NOMO-1 treated with dmso at 0.1 percent for 144 hours (cell line): Measurements from ENCODE around the gene STXBP3.
"Not testable (repeated sequence)": the region's sequence is repeated elsewhere in the genome, so short reads cannot be mapped to it uniquely, and the experiment has no call there.

Source experiments
- DNase-seq: peaks from one replicate; lab custom pipeline; 2025; ENCODE audit not compliant: unreplicated experiment; lab: John Stamatoyannopoulos, UW

STXBP3 gene

DNA sequence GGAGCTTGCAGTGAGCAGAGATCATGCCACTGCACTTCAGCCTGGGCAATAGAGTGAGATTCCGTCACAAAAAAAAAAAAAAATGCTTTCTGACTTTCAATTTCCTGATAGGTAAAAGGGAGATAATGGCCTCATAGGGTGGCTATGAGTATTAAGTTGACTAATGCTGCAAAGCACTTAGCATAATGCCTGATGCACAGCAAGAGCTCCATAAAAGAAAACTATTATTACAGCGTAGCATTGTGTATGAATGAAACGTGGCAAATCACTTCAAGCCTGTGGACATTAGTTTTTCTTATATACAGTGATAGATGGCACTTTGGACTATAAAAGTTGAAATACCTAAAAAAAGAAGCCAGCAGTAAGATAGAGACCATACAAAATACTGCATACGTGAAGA is 17.0 kb upstream of the STXBP3 start:
- DNase-seq = no peak

DNA sequence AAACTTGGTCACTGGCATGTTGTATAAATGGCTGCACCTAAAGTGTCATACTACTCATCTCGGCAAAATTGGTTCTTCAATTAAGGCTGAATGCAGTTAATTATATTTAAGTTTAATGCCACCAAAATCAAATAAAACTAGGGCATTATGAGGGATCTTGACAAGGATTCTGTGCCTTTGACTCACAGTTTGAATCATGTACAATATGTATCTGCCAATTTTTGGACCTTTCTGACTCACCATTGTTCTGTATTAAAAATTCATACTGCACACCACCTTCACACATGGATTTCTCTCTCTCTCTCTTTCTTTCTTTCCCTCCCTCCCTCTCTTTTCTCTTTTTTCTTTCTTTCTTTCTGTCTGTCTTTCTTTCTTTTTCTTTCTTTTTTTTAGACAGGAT is 14.1 kb upstream of the STXBP3 start:
- no peak for DNase-seq

DNA sequence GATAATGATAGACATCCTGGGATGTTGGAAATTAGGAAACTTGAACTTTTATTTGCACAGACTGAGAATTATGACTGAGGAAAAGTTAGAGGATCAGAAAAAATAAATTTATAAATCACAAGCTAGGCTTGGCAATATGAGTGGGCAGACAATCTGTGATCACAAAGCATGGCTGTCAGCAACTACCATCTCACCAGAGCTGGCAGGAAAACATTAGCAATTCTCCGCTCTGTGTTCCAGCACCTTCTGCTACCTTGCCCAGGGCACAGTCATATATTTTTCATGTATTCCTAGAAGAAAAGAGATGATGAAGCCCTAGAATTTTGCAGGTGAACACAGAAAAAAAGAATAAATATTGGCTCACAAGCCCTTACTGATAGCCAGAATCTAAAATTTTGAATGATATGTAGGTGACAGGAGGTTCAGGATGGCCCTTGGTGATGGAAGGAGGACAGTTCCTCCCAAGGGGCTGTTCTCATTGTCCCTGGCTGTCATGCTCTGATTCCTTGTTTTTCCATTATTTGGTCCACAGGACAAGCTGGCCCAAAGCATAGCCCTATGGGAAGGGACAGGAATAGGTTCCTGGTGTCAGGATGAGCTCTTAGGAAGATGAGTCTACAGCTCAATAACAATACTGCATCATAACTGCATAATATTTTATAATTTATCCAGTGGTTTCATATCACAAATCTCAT is 12.2 kb upstream of the STXBP3 start:
- DNase-seq = no peak

DNA sequence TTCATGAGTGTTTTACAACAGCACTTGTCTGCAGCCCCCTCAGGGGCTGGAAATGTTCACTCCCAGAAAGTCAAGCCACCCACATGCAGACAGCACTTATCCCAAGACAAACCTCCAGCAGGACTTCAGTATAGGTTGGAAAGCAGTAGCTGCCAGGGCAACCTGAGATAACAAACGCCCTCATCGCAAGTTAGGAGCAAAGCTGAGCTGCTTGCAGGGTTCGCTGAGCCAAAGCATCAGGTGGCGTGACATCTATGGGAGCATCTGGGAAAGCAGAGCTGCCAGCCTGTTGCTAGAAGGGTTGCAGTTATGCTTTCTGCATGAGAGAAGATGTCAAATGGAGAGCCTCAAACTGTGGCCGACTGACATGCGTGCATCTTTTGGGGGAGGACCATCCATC is 4.2 kb upstream of the STXBP3 start:
- DNase-seq = no peak

DNA sequence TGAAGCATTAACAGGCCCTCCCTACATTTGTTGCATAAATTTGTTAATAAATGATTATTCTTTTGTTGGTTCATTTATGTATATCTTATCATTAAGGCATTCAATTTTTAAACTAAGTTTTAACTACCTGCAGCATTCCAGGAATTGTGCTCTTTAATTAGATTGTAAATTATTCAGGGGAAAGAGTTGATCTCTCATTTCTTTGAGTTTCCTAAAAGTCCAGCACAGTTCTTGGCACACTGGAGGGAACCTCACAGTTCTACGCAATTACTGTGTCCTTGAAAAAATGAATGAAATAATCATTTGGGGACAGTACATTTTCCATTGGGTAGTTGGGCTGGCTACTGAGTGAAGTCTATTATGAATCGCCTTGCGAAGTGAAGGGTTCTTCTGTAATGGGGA is 493 bp upstream of the STXBP3 start:
- no peak for DNase-seq

DNA sequence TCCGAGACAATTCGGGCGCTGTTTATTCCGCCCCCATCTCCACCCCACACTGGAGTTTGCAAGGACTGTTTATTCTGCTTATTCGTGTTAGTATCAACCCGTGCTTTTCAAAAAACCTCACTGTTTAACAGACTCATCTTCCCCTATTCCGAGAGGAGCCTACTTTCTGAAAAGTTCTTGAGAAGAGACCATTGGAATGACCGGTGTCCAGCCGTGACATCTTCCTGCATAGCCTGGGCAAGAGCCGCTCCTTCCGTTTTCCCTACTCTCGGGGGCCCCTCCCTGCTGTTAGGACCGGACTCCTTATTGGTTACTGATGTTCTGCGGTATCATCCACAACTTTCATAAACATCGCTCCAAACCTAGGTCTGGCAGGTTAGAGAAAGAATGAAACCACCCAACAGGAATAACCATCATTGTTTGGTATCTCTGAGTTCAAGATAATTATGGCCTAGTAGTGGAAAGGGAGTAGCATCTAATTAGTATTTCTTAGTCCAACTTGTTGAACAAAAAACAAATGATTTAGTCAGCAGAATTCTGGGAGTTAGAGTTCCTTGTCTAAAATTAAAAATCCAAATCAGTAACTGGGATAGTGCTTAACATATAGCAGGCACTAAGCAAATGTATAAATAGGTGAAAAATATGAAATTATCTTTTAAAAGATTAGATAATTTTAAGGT is 837 bp downstream of the STXBP3 start:
- DNase-seq = peak; percentile 72

DNA sequence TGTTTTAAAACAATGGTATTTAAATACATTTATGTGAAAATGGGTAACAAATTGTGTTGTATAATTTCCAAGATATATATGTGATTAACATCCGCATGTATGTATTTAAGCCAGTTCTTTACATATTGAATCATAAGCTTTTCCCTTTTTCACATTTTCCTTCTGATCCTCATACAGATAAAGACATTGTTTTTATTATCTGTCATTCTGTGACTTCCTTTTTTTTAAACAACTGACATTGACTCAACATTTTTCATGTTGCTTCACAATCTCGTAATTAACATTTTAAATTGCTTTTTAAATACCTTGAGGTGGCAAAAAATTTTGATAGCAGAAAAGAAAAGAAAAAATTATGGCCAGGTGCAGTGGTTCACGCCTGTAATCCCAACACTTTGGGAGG is 1.4 kb downstream of the STXBP3 start:
- DNase-seq = peak; percentile 10

DNA sequence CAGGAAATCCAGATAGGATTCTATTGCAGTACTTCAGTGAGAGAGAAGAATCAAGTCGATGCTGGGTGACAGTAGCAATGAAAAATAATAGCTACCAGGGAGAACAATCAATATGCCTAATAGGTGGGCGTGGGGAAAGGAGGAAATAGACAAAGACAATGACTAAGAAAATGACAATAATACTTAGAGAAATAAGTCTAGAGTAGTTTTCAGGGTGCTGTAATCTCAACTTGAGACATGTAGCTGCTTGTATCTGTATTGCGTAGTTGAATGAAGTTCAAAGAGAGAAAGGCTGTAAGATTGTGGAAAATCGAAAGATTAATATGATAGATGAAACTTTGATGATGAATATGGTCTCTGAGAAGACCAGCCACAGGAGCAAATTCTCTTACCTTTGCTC is 2.6 kb downstream of the STXBP3 start:
- DNase-seq = no peak

DNA sequence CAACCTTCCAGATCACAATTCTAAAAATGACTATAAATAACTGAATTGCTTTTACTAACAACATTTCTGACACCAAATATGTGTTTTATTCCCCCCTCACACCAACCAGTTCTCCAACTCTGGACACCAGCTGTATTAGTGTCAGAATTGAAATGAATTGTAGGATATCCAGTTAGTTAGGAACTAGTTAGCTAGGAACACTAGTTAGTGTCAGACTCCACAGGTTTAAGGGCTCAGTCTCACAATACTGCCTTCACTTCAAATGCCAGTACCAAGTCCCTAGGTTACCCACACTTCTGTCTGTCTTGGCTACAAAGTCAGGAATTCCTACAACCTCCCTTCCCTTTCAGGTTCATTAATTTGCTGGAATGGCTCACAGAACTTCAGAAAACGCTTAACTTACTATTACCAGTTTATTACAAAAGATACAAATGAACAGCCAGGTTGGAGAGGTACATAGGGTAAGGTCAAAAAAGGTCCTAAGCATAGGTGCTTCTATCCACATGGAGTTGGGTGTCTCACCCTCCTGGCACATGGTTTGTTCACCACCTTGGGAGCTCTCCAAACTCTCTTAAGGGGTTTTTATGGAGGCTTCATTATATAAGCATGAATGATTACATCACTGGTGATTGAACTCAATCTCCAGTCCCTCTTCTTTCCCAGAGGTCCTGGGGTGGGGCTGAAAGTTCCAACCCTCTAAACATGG is 4.2 kb downstream of the STXBP3 start:
- DNase-seq = no peak

DNA sequence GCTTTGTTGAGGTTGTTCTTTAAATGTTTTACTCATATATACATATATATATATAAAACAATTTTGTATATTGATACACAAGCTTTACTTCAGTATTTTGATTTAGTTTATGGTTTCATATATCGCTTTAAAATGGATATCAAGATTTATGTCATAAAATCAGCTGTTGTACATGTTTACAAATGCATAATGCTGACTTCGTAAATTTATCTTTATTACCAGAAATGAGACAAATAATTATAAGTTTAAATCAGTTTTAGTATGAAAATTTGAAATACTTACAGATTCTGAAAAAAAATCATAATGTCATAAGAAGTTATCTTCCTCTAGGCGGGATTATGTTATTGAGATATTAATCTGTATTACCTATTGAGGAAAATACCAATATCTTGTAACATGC is 6.9 kb downstream of the STXBP3 start:
- DNase-seq = no peak

DNA sequence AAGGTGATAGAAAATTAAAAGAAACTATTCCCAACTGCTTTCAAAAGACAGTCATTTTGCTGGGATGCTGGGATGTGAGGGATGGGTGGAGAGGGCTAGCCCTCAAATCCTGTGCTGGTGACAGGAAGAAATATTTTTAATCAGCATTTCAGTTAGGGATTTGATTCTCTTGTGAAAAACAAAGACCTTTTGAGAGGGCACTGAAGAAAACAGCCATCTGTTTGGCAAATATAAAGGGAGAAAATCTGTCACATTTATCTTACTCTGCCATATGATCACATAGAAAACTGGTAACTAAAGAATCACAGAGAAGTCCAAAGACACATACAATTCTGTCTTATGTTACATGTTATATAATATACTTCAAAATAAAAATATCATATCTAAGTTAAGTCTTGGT is 12.3 kb downstream of the STXBP3 start:
- no peak for DNase-seq

DNA sequence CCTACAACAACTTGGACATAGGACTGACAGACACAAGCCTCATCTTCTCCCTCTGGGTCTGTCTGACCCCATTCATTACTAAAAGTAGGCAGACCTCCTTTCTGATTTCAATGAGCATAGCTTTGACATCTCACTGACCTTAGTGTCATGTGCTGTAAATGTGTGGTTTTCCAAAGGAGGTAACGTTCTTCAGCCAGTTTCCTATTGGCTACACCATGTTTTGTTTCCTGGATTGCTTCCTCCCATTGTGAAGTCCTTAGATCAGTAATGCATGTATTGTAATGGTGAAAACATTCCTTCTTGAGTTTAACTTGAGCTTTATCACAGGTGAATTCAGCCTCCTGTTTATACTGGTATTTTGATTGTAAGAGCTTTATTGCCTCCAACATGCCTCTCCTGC is 20.6 kb downstream of the STXBP3 start:
- DNase-seq = no peak

DNA sequence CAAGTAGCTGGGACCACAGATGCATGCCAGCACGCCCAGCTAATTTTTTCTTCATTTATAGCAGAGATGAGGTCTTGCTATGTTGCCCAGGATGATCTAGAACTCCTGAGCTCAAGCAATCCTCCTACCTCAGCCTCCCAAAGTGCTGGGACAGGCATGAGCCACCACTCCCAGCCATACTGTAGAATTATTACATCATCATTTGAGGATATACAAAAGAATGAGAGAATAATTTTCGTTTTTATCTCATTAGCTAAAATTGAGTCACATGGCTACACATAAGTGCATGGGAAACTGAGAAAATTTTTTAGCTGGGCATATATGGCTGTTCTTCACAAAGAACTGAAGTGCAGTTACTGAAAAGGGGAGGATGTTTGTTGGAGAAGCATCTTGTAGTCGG is 21.2 kb downstream of the STXBP3 start:
- no peak for DNase-seq

DNA sequence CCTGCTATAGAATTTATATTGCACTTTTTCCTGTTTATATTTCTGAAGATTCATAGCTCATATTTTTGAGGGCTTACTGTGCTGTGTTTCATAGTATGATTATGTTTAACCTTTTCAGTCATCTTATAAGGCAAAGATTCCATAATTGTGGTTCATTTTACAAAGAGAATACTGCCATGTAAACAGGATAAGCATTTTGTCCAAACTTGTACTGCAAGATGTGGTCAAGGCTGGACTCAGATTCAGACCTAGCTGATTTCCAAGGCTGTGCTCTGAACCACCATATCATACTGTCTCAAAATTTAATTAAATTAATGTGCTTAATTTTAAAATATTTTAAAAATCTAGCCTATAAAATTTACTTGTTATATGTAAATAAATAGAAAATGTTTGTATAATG is 31.4 kb downstream of the STXBP3 start:
- DNase-seq = no peak

DNA sequence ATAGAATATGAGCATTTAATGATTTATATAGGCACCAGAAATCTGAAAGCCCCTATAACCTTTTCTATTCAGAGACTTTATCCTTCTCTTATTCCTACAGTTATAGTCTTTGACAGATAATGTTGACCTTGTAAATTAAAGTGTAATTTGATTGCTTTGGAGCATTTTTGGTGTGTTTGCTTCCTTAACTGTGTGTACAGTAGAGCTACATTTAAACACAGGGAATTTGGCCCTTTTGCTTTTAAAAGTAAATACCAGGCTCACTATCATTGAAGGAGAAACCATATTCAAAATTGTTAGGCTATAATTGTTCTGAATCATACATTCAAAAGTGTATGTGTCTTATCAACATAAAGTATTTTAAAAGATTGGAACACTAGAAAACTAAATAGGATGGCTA is 33.0 kb downstream of the STXBP3 start:
- DNase-seq = no peak

DNA sequence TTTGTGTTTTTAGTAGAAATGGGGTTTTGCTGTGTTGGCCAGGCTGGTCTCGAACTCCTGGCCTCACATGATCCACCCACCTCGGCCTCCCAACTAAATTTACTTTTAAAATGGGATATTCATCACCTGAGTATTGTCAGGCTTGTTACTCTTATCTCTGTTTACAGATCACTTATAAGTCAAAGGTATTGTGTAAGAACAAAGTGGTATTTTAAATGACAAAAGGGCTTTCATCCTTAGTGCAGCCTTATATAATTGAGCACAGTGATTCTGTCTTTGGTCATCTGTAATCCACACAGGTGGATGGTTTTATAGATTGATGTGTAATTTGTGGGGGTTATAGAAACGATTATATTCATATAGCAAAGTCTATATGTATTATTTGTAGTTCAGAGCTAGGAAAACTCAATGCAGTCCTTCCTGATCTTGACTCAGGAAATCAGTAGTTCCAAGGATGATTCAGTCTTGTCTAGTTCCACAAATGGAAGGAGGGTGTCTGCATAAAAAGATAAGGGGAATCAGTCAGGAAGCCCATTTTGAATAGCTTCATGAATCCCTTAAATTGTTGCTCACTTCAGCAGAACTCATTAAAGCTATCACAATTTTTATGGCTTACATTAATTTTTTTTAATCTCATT is 34.6 kb downstream of the STXBP3 start:
- no peak for DNase-seq

DNA sequence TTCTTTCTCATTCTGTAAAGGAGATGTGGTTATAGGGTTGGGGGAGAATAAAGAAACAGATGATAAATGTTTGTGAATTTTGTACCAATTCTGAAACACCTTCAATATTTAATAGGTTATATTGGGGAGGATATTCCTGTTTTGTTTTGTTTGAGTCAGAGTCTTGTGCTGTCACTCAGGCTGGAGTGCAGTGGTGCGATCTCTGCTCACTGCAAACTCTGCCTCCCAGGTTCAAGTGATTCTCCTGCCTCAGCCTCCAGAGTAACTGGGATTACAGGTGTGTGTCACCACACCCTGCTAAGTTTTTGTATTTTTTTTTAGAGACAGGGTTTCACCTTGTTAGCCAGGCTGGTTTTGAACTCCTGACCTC is 35.1 kb downstream of the STXBP3 start:
- not testable (repeated sequence) for DNase-seq

DNA sequence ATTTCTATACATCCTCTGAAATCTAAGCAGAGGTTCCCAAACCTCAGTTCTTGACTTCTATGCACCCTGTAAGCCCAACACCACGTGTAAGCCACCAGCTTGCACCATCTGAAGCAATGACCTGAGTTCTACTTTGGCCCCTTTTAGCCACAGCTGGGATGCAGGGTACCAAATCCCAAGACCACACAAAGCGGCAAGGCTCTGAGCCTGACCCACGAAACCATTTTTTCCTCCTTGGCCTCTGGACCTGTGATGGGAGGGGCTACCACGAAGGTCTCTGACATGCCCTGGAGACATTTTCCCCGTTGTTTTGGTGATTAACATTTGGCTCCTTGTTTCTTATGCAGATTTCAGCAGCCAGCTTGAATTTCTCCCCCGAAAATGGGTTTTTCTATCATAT is 38.8 kb downstream of the STXBP3 start:
- no peak for DNase-seq

DNA sequence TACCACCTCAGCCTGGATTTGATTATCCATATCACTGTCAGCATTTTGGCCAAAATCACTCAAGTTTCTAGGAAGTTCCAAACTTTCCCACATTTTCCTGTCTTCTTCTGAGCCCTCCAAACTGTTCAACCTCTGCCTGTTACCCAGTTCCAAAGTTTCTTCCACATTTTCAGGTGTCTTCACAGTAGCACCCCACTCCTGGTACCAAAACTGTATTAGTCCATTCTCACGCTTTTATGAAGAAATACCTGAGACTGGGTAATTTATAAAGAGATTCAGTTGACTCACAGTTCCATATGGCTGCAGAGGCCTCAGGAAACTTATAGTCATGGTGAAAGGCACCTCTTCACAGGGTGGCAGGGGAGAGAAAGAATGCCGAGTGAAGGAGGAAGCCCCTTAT is 39.4 kb downstream of the STXBP3 start:
- DNase-seq = no peak

DNA sequence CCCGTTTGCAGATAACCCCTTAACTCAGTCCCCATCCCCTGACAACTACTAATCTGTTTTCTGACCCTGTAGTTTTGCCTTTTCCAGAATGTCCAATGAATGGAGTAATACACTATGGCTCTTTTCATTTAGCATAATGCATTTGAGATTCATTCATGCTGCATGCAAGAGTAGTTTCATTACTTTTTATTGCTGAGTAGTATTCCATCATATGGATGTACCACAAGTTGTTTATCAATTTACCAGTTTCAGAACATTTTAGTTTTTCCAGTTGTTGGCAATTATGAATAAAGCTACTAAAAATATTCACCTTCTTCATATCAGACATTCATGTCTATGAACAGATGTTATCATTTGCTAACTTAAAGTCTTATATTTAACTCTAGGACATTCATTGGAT is 45.3 kb downstream of the STXBP3 start:
- no peak for DNase-seq

DNA sequence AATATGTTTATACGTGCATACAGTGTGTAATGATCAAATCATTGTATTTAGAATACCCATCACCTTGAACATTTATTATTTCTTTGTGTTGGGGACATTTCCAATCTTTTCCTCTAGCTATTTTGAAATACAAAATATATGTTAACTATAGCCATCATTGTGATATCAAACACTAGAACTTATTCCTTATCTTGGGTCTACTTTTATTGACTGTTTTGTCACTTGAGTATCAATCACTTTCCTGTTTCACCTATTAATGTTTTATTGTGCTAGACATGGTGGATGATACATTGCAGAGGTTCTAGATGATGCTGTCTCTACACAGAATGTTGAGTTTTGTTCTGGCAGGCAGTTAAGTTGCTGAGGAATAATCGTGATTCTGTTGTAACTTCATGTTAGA is 45.9 kb downstream of the STXBP3 start:
- DNase-seq = no peak

DNA sequence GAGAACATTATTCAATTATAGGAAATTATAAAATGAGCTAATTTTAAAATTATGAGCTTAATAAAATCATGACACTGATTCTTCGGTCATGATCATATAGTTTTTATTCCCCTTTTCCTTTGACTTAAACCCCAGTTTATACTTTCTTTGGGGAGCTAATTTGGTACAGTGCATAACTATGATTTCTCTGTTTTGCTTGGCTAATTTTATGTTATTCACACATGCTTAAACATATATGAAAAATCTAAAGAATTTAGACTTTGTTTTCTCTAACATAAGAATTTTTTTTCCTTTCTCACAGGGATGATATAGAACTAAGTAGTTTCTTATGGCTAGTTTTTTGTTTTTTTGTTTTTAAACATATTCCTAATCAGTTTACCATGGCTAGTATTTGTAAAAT is 52.5 kb downstream of the STXBP3 start:
- no peak for DNase-seq
